HepG2 (cell line): ENCODE measurements around the gene DDX18.

Source experiments
- ZNF589 ChIP-seq: sonication (generic); formaldehyde crosslinking; conservative IDR thresholded peaks from 2 replicates; pipeline ENCODE4 v1.8.0; 2022; ENCODE audit warnings: mild to moderate bottlenecking, moderate library complexity, missing genetic modification reagents
- TF ChIP-seq, protein P1 (sequence below): sonication (generic); formaldehyde crosslinking; conservative IDR thresholded peaks from 2 replicates; pipeline ENCODE4 v1.8.0; 2022; ENCODE audit warnings: mild to moderate bottlenecking, moderate library complexity, missing genetic modification reagents

DNA sequence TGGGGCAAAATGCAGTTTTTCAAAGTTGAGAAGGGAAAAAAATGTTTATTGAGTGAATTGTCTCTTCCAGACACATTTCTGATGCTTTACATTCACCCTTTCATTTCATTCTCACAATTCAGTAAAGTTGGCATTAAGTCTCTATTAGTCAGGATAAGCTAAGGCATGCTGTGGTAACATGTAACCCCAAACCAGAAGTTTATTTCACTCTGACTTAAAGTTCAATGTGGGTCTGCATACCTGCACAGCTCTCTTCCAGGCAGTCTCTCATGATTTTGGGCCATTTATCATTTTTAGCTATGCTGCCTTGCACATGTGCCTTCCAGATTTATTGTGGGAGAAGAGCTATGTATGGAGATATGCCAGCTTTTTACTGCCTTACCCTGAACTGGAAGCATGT is 48.0 kb downstream of the DDX18 start:
- TF ChIP-seq, protein P1, sequence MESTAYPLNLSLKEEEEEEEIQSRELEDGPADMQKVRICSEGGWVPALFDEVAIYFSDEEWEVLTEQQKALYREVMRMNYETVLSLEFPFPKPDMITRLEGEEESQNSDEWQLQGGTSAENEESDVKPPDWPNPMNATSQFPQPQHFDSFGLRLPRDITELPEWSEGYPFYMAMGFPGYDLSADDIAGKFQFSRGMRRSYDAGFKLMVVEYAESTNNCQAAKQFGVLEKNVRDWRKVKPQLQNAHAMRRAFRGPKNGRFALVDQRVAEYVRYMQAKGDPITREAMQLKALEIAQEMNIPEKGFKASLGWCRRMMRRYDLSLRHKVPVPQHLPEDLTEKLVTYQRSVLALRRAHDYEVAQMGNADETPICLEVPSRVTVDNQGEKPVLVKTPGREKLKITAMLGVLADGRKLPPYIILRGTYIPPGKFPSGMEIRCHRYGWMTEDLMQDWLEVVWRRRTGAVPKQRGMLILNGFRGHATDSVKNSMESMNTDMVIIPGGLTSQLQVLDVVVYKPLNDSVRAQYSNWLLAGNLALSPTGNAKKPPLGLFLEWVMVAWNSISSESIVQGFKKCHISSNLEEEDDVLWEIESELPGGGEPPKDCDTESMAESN (CRISPR knock-in tag), result no peak
- TF ChIP-seq ZNF589 (CRISPR knock-in tag), result no peak
